ENCODE results near the gene CPHXL2. TPM values are rescaled to one million over a fixed set of nuclear protein-coding genes. Genes with fewer than 3 reads are reported as not detected.

Gene CPHXL2
- total RNA-seq, 1 donor from 2014 or later, result not detected

DNA sequence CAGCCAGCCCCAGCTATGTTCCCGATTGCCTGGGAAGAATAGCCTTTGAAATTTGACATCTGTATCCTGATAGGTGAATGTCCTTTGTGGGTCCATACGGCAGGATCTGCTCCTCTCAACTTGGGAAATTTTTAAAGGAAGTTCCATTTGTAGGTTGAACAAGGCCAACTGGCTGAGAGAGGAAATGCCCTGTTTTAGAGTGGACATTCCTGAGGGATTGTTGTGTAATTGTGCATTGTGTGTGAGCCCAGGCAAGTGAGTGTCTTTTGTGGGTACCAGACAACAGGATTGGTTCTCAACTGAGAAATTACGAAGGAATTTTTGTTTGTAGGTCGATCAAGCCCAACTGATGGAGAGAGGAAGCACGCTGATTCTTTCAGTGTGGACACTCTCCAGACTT lies 2.6 kb upstream of the CPHXL2 start:
- no peak for DNase-seq (ENCODE audit: low read depth)
- H3K27me3 ChIP-seq (ENCODE audit: control insufficient read depth, insufficient read depth, low read length), result no peaks in the 10 kb centered on the region
- no peaks in the 10 kb centered on the region for H3K36me3 ChIP-seq (ENCODE audit: control insufficient read depth, insufficient read depth, low read length)
- TF ChIP-seq, protein P1, sequence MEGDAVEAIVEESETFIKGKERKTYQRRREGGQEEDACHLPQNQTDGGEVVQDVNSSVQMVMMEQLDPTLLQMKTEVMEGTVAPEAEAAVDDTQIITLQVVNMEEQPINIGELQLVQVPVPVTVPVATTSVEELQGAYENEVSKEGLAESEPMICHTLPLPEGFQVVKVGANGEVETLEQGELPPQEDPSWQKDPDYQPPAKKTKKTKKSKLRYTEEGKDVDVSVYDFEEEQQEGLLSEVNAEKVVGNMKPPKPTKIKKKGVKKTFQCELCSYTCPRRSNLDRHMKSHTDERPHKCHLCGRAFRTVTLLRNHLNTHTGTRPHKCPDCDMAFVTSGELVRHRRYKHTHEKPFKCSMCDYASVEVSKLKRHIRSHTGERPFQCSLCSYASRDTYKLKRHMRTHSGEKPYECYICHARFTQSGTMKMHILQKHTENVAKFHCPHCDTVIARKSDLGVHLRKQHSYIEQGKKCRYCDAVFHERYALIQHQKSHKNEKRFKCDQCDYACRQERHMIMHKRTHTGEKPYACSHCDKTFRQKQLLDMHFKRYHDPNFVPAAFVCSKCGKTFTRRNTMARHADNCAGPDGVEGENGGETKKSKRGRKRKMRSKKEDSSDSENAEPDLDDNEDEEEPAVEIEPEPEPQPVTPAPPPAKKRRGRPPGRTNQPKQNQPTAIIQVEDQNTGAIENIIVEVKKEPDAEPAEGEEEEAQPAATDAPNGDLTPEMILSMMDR (IDR thresholded peaks at IDR 0.05; ENCODE audit: insufficient read depth, low read length, poor library complexity, severe bottlenecking), result no peak
- no peak overlapping the region for H3K4me3 ChIP-seq (ENCODE audit: low read depth, low read length)

GRCh38 chr16:75667503-75667902 lies 9.3 kb downstream of the CPHXL2 start:
- DNase-seq (ENCODE audit: low read depth), result no peak
- Histone ChIP-seq H3K36me3 (ENCODE audit: control insufficient read depth, insufficient read depth, low read length) (no peaks in the 10 kb centered on the region), H3K27me3 (ENCODE audit: control insufficient read depth, insufficient read depth, low read length) (no peaks in the 10 kb centered on the region), H3K4me3 (ENCODE audit: low read depth, low read length) (no peak overlapping the region)
- TF ChIP-seq, protein P1 (IDR thresholded peaks at IDR 0.05; ENCODE audit: insufficient read depth, low read length, poor library complexity, severe bottlenecking), result no peak

GRCh38 chr16:75660726-75661302 lies 16.0 kb downstream of the CPHXL2 start:
- no peak for DNase-seq (ENCODE audit: low read depth)
- TF ChIP-seq, protein P1 (IDR thresholded peaks at IDR 0.05; ENCODE audit: insufficient read depth, low read length, poor library complexity, severe bottlenecking), result no peak
- Histone ChIP-seq H3K4me3 (ENCODE audit: low read depth, low read length) (no peak overlapping the region), H3K27me3 (ENCODE audit: control insufficient read depth, insufficient read depth, low read length) (no peaks in the 10 kb centered on the region), H3K36me3 (ENCODE audit: control insufficient read depth, insufficient read depth, low read length) (peaks cover 1% of the 10 kb centered on the region)

DNA sequence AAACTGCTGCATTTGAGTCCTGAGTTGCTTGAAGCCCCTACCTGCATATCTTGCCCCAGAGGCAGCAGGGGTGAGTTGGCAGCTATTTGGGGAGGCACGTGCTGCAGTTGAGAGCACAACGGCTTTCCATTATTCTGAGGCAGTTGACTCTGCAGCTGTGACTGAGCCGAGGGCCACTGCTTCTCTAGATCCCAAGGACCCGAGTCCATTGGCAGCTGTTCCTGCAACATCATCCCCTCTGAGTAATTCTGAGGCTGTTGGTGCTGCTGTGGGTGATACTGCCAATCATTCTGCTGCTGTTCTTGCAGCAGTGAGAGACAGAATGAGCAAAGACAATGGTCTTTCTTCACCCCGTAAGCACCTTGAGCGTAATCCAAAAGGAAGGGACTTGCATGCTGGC lies 16.5 kb downstream of the CPHXL2 start:
- no peak overlapping the region for H3K4me3 ChIP-seq (ENCODE audit: low read depth, low read length)
- no peaks in the 10 kb centered on the region for H3K27me3 ChIP-seq (ENCODE audit: control insufficient read depth, insufficient read depth, low read length)
- H3K36me3 ChIP-seq (ENCODE audit: control insufficient read depth, insufficient read depth, low read length), result peaks cover 1% of the 10 kb centered on the region
- DNase-seq (ENCODE audit: low read depth), result no peak
- TF ChIP-seq, protein P1 (IDR thresholded peaks at IDR 0.05; ENCODE audit: insufficient read depth, low read length, poor library complexity, severe bottlenecking), result no peak

DNA sequence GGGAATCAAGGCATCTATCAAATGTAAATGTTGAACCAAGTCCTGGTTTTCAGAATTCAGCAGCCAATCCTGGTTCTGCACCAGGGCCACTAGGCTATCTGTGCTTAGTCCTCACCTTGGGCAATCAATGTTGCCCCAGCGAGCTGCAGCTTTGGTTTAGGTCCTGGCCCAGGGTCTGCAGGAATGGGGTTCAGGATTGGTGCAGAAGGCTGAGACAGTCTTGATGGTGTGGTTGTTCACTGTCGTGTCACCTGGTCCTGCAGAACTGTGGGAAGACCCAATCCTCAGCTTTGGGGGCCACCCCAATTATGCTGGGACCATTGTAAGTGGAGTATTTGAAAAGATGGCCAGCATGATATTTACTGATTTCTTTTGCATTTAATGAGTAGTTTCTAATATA lies 18.6 kb downstream of the CPHXL2 start:
- Histone ChIP-seq H3K4me3 (ENCODE audit: low read depth, low read length) (no peak overlapping the region), H3K36me3 (ENCODE audit: control insufficient read depth, insufficient read depth, low read length) (peaks cover 1% of the 10 kb centered on the region), H3K27me3 (ENCODE audit: control insufficient read depth, insufficient read depth, low read length) (no peaks in the 10 kb centered on the region)
- no peak for DNase-seq (ENCODE audit: low read depth)
- TF ChIP-seq, protein P1 (IDR thresholded peaks at IDR 0.05; ENCODE audit: insufficient read depth, low read length, poor library complexity, severe bottlenecking), result no peak

DNA sequence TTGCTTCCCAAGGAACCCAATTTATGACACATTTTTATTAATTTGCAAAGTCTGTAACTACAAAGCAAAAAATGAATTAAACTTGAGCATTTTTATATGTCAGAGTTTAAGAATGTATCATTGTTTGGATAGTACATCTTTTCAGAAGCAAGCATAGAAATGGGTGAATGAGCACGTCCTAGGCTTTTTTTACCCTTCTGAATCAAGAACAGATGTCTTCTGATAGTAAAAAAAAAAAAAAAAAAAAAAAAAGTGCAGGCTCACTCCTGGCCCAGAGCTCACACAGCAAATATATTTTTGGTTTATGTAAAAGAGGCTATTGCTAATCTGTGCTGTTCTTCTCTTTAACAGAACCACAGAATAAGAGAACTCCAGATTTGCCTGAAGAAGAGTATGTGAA lies 22.9 kb downstream of the CPHXL2 start:
- Histone ChIP-seq H3K4me3 (ENCODE audit: low read depth, low read length) (no peak overlapping the region), H3K27me3 (ENCODE audit: control insufficient read depth, insufficient read depth, low read length) (no peaks in the 10 kb centered on the region), H3K36me3 (ENCODE audit: control insufficient read depth, insufficient read depth, low read length) (peaks cover 1% of the 10 kb centered on the region)
- no peak for DNase-seq (ENCODE audit: low read depth)
- TF ChIP-seq, protein P1 (IDR thresholded peaks at IDR 0.05; ENCODE audit: insufficient read depth, low read length, poor library complexity, severe bottlenecking), result no peak

Measured in kidney epithelial cell (primary cell).